ENCODE data around the gene HMGB1. TPM values are rescaled to one million over a fixed set of nuclear protein-coding genes. Genes with fewer than 3 reads are reported as not detected.
A peak's percentile ranks its signal among the peaks of the same experiment; 100 is the strongest.

HMGB1 gene
- total and polyA plus RNA-seq, 2 of the 13 experiments (the other 11 are each of a cell fraction or from before 2014, with no cell fraction given) = 115 to 584 TPM

DNA sequence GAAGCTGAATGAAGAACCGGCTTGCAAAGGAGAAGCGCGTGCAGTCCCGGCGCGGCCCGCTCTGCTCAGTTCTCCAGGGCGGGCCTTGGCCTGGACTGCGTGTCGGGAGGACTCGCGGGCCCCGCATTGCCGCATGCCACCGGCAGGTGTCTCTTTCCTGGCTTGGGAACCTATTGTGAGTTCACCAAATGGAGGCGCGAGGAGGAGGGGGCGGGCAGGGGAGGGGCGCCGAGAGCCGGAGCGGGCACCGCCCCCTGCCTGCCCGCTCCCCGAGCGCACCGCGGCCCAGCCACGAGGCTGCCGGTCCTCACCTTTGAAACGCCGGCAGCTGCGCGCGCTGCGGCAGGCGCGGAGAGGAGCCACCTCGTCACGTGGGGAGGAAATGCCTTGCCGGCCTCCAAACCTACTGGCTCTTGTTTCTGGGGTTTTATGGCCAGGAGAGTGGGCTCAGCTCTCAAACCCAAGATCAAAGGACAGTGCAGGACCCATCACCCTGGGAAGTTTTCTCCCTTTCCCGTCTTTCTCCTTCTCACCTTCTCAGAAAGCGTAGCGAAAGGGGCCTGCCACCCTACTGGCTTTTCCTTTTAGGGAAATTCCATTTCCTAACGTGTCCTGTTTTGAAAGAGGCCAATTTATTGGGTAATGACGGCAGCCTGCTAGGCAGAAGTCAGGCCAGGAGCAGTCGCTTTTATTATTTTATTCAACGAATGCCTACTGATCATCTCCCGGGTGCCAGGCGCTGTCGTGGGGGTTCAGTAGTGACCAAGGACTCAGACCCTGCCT lies 57.2 kb downstream of the HMGB1 start (continued):
- TF ChIP-seq, protein P1, sequence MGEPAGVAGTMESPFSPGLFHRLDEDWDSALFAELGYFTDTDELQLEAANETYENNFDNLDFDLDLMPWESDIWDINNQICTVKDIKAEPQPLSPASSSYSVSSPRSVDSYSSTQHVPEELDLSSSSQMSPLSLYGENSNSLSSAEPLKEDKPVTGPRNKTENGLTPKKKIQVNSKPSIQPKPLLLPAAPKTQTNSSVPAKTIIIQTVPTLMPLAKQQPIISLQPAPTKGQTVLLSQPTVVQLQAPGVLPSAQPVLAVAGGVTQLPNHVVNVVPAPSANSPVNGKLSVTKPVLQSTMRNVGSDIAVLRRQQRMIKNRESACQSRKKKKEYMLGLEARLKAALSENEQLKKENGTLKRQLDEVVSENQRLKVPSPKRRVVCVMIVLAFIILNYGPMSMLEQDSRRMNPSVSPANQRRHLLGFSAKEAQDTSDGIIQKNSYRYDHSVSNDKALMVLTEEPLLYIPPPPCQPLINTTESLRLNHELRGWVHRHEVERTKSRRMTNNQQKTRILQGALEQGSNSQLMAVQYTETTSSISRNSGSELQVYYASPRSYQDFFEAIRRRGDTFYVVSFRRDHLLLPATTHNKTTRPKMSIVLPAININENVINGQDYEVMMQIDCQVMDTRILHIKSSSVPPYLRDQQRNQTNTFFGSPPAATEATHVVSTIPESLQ (CRISPR knock-in tag; conservative IDR thresholded peaks at IDR 0.05) = 0 out of 2 replicates have a peak, but pooled peaks have one; percentile 47
- peak; percentile 62; the same call in 1 of the 2 replicates for TF ChIP-seq SIN3A (IDR thresholded peaks at IDR 0.05; ENCODE audit: borderline replicate concordance, low read depth, low read length)
- TF ChIP-seq ZNF569 (CRISPR knock-in tag; IDR thresholded peaks at IDR 0.05; ENCODE audit: borderline replicate concordance) = no peak
- no peak for TF ChIP-seq NR3C1 (CRISPR knock-in tag; IDR thresholded peaks at IDR 0.05)
- TF ChIP-seq DR1 (CRISPR knock-in tag; IDR thresholded peaks at IDR 0.05) = no peak
- no peak for TF ChIP-seq FIP1L1 (IDR thresholded peaks at IDR 0.05; ENCODE audit: borderline replicate concordance, insufficient read depth, low read depth, low read length)
- peak; percentile 49; the same call in 1 of the 2 replicates for TF ChIP-seq POGZ (CRISPR knock-in tag; IDR thresholded peaks at IDR 0.05)
- TF ChIP-seq NCOR1 (IDR thresholded peaks at IDR 0.05; ENCODE audit: borderline replicate concordance, low read length) = no peak
- peak; percentile 73 for TF ChIP-seq ZNF263 (CRISPR knock-in tag; IDR thresholded peaks at IDR 0.05)
- no peak for TF ChIP-seq ZSCAN12 (CRISPR knock-in tag; IDR thresholded peaks at IDR 0.05)
- no peak for TF ChIP-seq CHD4 (IDR thresholded peaks at IDR 0.05; ENCODE audit: borderline replicate concordance, low read length)
- no peak for TF ChIP-seq EP300 (IDR thresholded peaks at IDR 0.05; ENCODE audit: low read depth in 2 of 2, low read length in 2 of 2)
- TF ChIP-seq EP300 (CRISPR knock-in tag; IDR thresholded peaks at IDR 0.05; ENCODE audit: borderline replicate concordance) = no peak
- peak; percentile 28 for TF ChIP-seq YY1 (IDR thresholded peaks at IDR 0.05; ENCODE audit: insufficient read depth, insufficient replicate concordance, low read depth, low read length)
- TF ChIP-seq ZNF572 (CRISPR knock-in tag; IDR thresholded peaks at IDR 0.05) = no peak
- 0 out of 2 replicates have a peak, but pooled peaks have one; percentile 58 for TF ChIP-seq ZNF136 (CRISPR knock-in tag; IDR thresholded peaks at IDR 0.05; ENCODE audit: low read depth)
- no peak for TF ChIP-seq KMT2A (CRISPR knock-in tag; IDR thresholded peaks at IDR 0.05)
- TF ChIP-seq HCFC1 (IDR thresholded peaks at IDR 0.05; ENCODE audit: low read depth, low read length) = no peak
- no peak for TF ChIP-seq NAIF1 (CRISPR knock-in tag; IDR thresholded peaks at IDR 0.05; ENCODE audit: borderline replicate concordance)
- no peak for TF ChIP-seq ZBTB7B (CRISPR knock-in tag; IDR thresholded peaks at IDR 0.05)
- no peak for TF ChIP-seq NR1H2 (CRISPR knock-in tag; IDR thresholded peaks at IDR 0.05; ENCODE audit: borderline replicate concordance, low read depth)
- 0 out of 2 replicates have a peak, but pooled peaks have one; percentile 26 for TF ChIP-seq ZNF782 (CRISPR knock-in tag; IDR thresholded peaks at IDR 0.05; ENCODE audit: borderline replicate concordance)
- TF ChIP-seq ZFX (CRISPR knock-in tag; IDR thresholded peaks at IDR 0.05; ENCODE audit: low read depth) = peak; percentile 80
- TF ChIP-seq, protein P2, sequence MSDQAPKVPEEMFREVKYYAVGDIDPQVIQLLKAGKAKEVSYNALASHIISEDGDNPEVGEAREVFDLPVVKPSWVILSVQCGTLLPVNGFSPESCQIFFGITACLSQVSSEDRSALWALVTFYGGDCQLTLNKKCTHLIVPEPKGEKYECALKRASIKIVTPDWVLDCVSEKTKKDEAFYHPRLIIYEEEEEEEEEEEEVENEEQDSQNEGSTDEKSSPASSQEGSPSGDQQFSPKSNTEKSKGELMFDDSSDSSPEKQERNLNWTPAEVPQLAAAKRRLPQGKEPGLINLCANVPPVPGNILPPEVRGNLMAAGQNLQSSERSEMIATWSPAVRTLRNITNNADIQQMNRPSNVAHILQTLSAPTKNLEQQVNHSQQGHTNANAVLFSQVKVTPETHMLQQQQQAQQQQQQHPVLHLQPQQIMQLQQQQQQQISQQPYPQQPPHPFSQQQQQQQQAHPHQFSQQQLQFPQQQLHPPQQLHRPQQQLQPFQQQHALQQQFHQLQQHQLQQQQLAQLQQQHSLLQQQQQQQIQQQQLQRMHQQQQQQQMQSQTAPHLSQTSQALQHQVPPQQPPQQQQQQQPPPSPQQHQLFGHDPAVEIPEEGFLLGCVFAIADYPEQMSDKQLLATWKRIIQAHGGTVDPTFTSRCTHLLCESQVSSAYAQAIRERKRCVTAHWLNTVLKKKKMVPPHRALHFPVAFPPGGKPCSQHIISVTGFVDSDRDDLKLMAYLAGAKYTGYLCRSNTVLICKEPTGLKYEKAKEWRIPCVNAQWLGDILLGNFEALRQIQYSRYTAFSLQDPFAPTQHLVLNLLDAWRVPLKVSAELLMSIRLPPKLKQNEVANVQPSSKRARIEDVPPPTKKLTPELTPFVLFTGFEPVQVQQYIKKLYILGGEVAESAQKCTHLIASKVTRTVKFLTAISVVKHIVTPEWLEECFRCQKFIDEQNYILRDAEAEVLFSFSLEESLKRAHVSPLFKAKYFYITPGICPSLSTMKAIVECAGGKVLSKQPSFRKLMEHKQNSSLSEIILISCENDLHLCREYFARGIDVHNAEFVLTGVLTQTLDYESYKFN (CRISPR knock-in tag; conservative IDR thresholded peaks at IDR 0.05) = peak; percentile 36
- TF ChIP-seq ZNF564 (CRISPR knock-in tag; IDR thresholded peaks at IDR 0.05) = peak; percentile 64; the same call in 1 of the 2 replicates

Data from HepG2 (cell line).